Amniotic epithelial cell (primary cell): ENCODE results near the gene KRT10.
A peak's percentile ranks its signal among the peaks of the same experiment; 100 is the strongest.
"Not testable (repeated sequence)": the region's sequence is repeated elsewhere in the genome, so short reads cannot be mapped to it uniquely, and the experiment has no call there.

Experiments
- DNase-seq: peaks from one replicate; pipeline ENCODE4 v3.0.0-alpha.2; 2010; ENCODE audit warnings: low read depth

The KRT10 gene

GRCh38 chr17:40822132-40822812 is at the start of gene KRT10:
Gene KRT10 (minus strand): TSS chr17:40822614. CDS start chr17:40822585, 29 bp downstream.
- DNase-seq, result no peak

DNA sequence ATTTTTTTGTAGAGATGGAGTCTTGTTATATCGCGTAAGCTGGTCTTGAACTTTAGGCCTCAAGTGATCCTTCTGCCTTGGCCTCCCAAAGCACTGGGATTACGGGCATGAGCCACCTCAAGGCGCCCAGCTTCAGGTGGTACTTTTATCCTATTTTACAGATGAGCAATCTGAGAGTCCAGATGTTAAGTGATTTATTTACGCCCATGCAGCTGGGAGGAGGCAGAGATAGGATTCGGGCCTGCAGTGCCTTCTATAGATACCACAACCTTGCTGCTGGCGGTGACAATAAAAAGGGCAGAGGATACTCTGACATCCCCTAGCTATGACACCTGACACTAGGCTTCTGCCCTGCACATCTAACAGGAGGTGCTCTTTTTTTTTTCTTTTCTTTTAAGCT is 48.9 kb upstream of the KRT10 start:
- no peak for DNase-seq

- DNase-seq, result no peak
Observed at GRCh38 chr17:40870136-40870535, 47.7 kb upstream of the KRT10 start.

DNA sequence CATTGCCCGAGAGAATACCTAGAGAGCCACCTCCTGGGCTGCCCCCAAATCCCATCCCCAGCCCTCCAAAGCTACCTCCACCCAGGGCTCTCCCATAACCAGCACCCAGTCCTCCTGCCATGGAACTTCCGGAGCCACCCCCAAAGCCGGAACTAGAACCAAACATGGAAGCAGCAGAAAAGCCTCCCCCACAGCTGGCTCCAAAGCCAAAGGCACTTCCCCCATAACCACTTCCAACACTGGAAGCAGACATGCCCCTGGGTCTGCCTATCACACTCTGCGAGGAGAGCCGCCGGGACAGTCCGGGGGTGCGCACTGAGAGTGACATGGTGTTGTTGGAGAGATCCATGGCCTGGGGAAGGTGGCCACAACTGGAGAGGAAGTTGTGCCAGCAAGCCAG is 44.4 kb upstream of the KRT10 start, which contains the start of gene KRT12:
Gene KRT12 (minus strand): TSS at position 386 of the 400 bp plus-strand sequence. CDS start 37 bp downstream, at position 349.
- no peak for DNase-seq

DNA sequence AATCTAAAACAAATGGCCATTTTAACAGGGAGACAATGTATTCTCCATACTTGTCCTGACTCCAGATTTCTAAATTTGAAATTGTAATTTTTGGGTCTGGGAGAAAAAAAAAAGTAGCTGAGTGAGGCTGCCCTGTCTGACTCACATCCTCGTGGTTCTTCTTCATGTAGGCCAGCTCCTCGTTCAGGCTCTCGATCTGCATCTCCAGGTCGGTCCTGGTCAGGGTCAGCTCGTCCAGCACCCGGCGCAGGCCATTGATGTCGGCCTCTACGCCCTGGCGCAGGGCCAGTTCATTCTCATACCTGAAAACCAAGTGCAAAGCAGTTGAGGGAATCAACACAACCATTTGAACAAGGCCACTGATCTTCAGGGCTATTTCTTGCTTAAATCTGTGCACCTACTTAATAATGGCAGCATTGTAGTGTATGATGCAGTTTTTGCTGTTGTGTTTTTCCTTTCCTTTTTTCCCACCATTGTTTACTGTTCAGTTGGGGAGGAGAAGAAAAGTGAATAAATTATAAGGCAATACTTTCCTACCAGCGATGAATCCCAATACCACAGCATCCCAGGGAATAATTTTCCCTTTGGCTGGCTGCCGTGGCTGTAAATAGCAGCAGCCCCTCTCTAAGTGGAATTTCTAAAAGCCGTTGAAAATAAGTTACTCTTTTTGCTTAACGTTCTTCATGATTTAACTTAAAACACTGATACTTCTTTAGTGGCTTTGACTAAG is 42.4 kb upstream of the KRT10 start:
- no peak for DNase-seq

DNA sequence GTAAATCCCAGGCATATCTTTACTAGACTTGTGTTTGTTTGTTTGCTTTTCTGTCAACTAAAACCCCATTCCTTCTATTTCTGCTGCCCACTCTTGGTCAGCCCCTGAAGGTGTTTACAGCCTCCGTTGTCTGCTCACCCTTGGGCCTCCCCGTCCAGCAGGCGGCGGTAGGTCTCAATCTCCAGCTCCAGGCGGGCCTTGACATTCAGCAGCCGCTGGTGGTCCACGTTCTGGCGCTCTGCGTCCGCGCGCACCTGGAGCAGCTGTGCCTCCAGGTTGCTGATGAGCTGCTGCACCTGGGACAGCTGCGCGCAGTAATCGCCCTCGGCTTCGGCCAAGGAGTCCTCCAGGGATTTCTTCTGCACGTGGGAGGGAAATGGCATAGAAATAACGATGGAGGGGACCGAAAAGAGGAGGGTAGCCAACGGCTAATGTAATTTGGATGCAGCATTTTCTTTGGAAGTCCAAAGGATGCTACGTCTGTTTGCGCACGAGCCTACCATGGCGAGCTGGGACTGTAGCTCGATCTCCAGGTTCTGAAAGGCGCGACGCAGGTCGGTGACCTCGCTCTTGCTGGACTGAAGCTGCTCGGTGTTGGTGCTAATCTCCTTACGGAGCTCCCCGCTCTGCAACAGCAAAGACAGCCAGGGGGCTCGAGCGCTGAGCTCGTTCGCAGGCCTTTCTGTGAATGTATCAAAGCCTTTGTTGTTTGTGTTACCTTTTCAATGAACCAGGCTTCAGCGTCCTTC is 40.7 kb upstream of the KRT10 start:
- DNase-seq, result no peak

GRCh38 chr17:40859536-40859935 is 37.1 kb upstream of the KRT10 start:
- DNase-seq, result no peak

DNA sequence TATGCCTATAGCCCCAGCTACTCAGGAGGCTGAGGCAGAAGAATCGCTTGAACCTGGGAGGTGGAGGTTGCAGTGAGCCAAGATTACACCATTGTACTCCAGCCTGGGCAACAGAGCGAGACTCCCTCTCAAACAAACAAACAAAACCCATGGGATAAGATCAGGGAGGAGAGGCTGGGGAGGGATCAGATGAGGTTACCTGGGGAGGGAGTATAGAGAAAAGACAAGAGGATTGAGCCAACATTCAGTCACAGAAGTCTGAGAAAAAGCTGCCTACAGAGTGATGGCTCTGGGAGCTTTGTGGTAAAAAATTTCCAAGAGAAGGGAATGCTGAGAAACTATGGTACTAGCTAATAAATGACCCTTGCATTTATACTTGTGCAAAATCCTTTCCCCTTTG is 36.3 kb upstream of the KRT10 start:
- DNase-seq, result not testable (repeated sequence)

- no peak for DNase-seq
Observed at GRCh38 chr17:40857535-40857934, 35.1 kb upstream of the KRT10 start.

DNA sequence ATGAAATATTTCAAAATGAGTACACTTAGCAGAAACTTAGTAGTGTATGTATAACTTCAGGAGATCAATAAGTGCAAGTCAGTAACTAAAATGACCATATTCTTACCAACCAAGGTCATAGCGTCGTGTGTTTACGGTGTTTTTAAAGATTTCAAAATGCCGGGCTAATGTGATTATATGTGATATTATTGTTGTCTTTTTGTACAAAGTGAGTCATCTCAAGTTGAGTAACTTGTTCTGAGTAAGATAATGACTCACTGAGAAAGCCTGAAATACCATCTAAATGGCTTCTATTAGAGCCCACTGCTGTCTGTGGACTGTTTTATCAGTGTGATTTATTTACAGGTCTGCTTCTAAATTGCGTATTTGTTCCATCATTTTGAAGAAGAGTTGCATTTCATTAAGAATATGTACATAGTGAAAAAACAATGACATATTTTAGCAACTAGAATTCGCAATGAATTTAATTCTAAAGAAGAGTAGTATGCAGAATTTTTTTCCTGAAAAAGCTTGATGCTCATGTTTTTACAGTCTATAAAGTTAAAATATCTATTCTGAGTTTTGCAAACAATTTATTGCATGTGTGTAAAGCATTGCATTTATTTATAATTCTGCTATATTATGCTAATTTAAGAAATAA is 31.9 kb upstream of the KRT10 start:
- peak; percentile 99 for DNase-seq

GRCh38 chr17:40852364-40852763 is 29.9 kb upstream of the KRT10 start:
- no peak for DNase-seq

DNA sequence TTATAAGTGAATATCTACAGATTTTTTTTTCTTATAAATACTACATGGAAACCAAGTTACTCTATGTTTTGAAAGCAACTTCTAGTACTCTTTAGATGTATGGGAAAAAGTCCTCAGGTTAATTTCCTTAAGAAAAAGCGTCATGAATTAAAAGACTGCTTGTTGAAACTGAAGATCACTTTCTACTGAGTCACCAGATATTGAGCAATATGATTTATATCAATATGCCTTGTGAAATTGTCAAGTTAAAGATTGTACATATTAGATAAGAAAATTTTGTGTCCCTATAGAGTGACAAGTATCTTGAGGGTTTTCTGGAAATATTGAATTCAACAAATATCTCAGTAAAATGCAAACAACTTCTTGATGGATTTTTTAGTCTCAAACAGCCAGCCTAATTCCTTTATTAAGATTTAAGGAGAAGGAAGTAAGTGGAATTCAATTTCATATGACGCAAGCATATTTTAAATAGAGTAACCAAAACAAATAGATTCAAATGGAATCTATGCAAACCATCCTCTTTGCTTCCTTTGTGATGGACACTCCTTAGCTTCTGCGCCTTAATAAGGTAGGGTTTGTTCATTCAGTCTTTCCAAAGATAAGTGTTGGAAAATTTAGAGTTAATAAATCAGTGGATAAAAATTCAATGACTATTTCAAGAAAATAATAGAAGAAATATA is 28.0 kb upstream of the KRT10 start:
- peak; percentile 75 for DNase-seq

- no peak for DNase-seq
Observed at GRCh38 chr17:40849723-40850122, 27.3 kb upstream of the KRT10 start.

DNA sequence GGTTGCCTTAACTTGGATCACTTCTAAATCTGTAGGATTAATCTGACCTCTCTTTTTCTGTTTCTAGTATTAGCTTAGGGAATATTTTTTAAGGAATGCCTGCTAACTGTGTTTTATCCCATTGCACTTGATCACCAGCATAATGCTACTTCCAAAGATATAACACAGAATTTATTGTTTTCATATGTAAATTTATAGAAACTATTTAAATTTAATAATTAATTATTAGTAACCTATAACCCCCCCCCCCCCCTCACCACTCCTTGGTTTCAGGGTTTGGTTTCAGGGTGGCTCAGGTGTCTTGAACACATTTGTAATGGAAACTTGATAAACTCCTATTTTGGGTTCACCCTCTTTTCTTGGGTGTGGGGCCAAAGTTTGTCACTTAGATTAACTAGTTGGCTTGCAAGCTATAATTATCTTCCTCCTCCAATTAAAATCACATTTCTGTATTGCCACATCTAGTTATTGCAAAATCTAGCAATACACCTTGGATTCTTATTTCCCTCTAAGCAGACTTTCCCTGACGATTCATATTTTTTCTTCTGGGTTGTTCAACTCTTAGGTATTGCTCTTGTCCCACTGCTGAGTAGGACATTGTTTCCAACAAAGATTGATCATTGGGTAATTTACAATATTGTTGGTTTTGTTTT is 26.3 kb upstream of the KRT10 start:
- DNase-seq, result no peak

GRCh38 chr17:40846515-40847144 is 24.2 kb upstream of the KRT10 start:
- no peak for DNase-seq

DNA sequence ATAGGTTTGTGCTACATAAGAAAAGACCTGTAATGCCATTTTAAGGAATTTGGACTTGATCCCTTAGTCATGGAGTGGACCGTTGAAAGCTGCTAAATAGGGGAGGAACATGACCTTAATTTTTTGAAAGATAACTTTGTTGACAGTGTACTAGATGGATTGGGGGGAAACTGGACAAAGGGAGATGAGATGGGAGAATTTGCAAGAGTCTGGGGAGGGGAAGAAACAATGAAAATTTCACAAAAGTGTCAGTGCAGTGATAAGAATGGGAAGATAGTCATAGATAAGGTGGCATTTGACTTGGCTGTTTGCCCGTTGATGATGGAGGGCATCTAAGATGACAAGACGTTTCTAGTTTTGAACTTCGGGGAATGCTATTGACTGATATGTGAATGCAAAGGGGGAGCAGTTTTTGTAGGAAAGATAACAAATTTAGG is 22.3 kb upstream of the KRT10 start:
- DNase-seq, result no peak

GRCh38 chr17:40843242-40843641 is 20.8 kb upstream of the KRT10 start:
- DNase-seq, result no peak

GRCh38 chr17:40841246-40841645 is 18.8 kb upstream of the KRT10 start:
- no peak for DNase-seq

DNA sequence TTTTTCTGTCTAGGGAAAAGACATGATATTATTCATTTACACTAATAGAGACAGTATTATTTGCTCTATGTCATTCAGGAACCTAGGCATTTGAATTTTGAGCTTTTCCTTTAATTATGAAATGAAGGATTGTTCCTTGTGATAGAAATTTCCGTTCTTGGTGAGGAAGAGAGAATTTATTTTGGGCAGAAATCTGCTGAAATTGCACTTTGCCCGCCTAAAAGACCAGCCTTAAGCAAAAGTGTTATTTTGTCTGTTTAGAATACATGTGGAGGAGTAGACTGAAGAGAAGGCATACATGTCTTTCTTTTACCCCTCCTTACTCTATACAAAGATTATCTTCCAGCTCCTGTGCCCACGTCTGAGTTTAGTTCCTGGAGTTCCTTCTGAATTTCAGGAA is 16.8 kb upstream of the KRT10 start:
- no peak for DNase-seq

GRCh38 chr17:40836020-40836419 is 13.6 kb upstream of the KRT10 start:
- DNase-seq, result no peak

- DNase-seq, result no peak
Observed at GRCh38 chr17:40833882-40834281, 11.5 kb upstream of the KRT10 start.
